Measurements from ENCODE around the gene GXYLT2.
A peak's percentile ranks its signal among the peaks of the same experiment; 100 is the strongest.

GXYLT2 gene

DNA sequence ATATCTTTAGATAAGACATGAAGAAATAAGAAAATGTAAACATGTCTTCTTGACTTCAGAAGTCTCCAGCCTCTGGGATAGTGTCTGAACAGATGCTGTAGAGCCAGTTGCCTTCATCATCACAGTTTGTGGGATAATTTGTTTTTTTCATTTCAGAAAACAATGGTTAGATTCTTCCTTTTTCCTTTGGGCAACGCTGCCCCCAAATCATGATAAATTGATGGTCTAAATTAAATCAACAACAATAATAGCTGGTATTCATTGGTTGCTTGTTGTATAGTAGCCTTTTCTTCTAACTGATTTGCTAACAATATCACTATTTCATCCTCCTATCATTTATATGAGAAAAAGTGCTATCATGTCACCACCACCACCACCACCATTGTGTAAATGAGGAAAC lies 27.0 kb upstream of the GXYLT2 start:
- H3K27ac ChIP-seq (ENCODE audit: low read depth, low read length) = no peak overlapping the region
- no peaks in the 10 kb centered on the region for H3K27me3 ChIP-seq (ENCODE audit: control insufficient read depth, insufficient read depth, low read length)
- no peaks in the 10 kb centered on the region for H3K4me1 ChIP-seq (ENCODE audit: control insufficient read depth, insufficient read depth, low read length)
- no peaks in the 10 kb centered on the region for H3K36me3 ChIP-seq (ENCODE audit: control insufficient read depth, insufficient read depth, low read length)
- no peak overlapping the region for H3K4me3 ChIP-seq (ENCODE audit: low read depth, low read length)
- no peaks in the 10 kb centered on the region for H3K9me3 ChIP-seq (ENCODE audit: control insufficient read depth, insufficient read depth, low read depth, low read length)
- H3K9ac ChIP-seq (ENCODE audit: low read length) = no peak overlapping the region

- Histone ChIP-seq H3K4me3 (ENCODE audit: low read depth, low read length) (no peak overlapping the region), H3K27me3 (ENCODE audit: control insufficient read depth, insufficient read depth, low read length) (no peaks in the 10 kb centered on the region), H3K9ac (ENCODE audit: low read length) (no peak overlapping the region), H3K9me3 (ENCODE audit: control insufficient read depth, insufficient read depth, low read depth, low read length) (no peaks in the 10 kb centered on the region), H3K4me1 (ENCODE audit: control insufficient read depth, insufficient read depth, low read length) (no peaks in the 10 kb centered on the region), H3K27ac (ENCODE audit: low read depth, low read length) (no peak overlapping the region), H3K36me3 (ENCODE audit: control insufficient read depth, insufficient read depth, low read length) (no peaks in the 10 kb centered on the region)
These were observed 25.3 kb upstream of the GXYLT2 start for GRCh38 chr3:72862314-72863090.

DNA sequence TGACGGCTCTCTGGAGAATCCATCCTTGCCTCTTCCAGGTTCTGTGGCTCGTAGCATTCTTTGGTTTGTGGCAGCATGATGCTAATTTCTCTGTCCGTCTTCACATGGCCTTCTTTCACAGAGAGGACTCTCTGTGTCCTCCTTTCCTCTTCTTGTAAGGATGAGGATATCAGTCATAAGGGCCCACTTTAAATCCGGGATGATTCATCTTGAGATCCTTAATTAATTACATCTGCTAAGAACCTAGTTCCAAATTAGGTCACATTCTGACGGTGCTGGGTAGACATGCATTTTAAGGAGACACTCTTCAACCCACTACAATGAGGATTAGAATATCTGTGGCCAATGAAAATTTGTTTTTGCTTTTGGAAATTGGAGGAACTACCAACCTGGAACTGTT lies 15.7 kb upstream of the GXYLT2 start:
- H3K27ac ChIP-seq (ENCODE audit: low read depth, low read length) = no peak overlapping the region
- H3K27me3 ChIP-seq (ENCODE audit: control insufficient read depth, insufficient read depth, low read length) = peaks cover 4% of the 10 kb centered on the region; the same call in 1 of the 2 replicates
- H3K4me1 ChIP-seq (ENCODE audit: control insufficient read depth, insufficient read depth, low read length) = no peaks in the 10 kb centered on the region
- no peaks in the 10 kb centered on the region for H3K9me3 ChIP-seq (ENCODE audit: control insufficient read depth, insufficient read depth, low read depth, low read length)
- no peak overlapping the region for H3K9ac ChIP-seq (ENCODE audit: low read length)
- no peak overlapping the region for H3K4me3 ChIP-seq (ENCODE audit: low read depth, low read length)
- no peaks in the 10 kb centered on the region for H3K36me3 ChIP-seq (ENCODE audit: control insufficient read depth, insufficient read depth, low read length)

DNA sequence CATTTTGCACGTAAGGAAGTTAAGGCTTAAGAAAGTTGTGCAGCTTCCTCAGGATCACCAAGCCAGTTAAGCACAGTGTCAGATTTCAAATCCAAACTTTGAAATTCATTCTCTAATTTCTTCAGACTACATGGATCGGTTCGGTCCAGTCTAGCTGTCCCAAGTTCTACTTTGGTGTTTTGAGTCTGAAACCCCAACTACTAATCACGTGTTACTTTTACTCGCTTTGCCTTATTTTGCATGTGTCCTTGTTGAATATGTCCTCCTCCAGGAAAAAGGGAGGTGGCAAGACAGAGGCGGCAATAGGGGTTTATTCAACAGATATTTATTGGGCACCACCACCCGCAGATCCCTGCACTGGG lies 522 bp upstream of the GXYLT2 start:
- H3K4me3 ChIP-seq (ENCODE audit: low read depth, low read length) = peak overlapping the region; percentile 65
- no peaks in the 10 kb centered on the region; the same call in 1 of the 2 replicates for H3K9me3 ChIP-seq (ENCODE audit: control insufficient read depth, insufficient read depth, low read depth, low read length)
- peaks cover 27% of the 10 kb centered on the region for H3K4me1 ChIP-seq (ENCODE audit: control insufficient read depth, insufficient read depth, low read length)
- no peaks in the 10 kb centered on the region for H3K36me3 ChIP-seq (ENCODE audit: control insufficient read depth, insufficient read depth, low read length)
- peak overlapping the region; percentile 5 for H3K9ac ChIP-seq (ENCODE audit: low read length)
- H3K27ac ChIP-seq (ENCODE audit: low read depth, low read length) = no peak overlapping the region
- peaks cover 35% of the 10 kb centered on the region; the same call in 1 of the 2 replicates for H3K27me3 ChIP-seq (ENCODE audit: control insufficient read depth, insufficient read depth, low read length)

DNA sequence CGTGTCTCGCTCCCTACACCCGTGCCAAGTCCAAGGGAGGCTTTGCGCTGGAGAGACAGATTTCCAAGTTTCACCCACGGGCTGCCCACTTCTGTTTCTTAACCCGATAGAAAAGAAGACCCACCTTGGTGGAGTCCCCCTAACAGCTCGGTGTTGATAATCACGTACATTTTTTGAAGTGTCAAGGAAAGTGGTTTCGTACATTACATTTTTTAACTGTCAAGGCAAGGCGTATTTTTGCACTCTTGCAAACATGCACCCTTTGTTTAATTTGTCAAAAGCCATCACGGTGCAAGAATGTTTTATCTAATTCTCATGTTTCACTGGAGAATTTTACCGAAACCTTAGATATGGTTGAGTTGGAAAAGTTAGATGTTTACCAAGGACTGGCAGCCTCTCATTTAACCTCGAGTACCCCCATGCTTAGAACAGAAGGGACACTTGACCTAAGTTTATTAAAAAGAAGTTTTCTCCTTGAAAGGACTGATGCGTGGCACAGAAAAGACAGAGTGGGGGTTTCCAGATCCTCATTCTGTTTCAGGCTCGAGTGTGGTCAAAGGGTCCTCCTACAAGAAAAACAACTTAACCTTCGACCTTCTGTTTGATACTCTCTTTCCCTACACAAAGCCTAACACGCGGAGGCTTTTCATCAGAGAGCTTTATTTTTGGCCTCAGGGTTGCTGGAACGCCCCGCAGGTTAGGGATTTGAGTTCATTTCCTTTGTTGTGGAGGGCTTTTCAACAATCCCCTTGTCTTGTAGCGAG lies 882 bp downstream of the GXYLT2 start:
- H3K36me3 ChIP-seq (ENCODE audit: control insufficient read depth, insufficient read depth, low read length) = no peaks in the 10 kb centered on the region
- peaks cover 30% of the 10 kb centered on the region for H3K4me1 ChIP-seq (ENCODE audit: control insufficient read depth, insufficient read depth, low read length)
- peaks cover 35% of the 10 kb centered on the region; the same call in 1 of the 2 replicates for H3K27me3 ChIP-seq (ENCODE audit: control insufficient read depth, insufficient read depth, low read length)
- H3K9me3 ChIP-seq (ENCODE audit: control insufficient read depth, insufficient read depth, low read depth, low read length) = no peaks in the 10 kb centered on the region; the same call in 1 of the 2 replicates
- H3K4me3 ChIP-seq (ENCODE audit: low read depth, low read length) = peak overlapping the region; percentile 67
- H3K9ac ChIP-seq (ENCODE audit: low read length) = peak overlapping the region; percentile 48
- no peak overlapping the region for H3K27ac ChIP-seq (ENCODE audit: low read depth, low read length)

DNA sequence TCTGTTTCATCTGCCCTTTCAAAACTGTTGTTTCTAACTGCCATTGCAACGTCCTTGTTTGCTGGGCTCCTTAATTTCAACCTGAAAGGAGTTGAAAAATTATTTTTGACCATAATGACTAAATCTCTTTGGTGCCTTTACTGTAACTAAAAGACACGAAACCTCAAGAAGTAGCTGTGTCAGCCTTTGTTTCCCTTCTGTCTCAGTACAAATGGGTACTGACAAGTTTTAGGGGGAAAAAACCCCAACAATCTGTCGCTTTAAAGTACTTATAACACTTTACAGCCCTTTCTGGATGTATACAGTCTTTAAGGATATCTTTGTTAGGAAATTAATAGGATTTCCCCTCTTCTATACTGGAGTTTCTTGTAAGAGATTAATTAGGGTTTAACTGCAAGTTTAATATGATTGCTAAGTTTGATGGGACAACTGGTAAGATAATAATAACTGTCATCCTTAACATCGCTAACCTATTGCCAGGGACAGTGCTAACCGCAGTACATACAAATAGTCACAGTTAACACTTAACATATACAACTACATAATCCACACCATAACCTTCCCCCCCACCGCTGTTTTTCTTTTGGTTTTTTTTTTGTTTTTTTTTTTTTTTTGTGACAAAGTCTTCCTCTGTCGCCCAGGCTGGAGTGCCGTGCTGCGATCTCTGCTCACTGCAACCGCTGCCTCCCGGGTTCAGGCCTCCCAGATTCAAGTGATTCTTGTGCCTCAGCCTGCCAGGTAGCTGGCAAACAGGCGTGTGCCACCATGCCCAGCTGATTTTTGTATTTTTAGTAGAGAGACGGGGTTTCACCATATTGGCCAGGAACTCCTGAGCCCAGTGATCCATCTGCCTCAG lies 1.7 kb downstream of the GXYLT2 start:
- H3K4me1 ChIP-seq (ENCODE audit: control insufficient read depth, insufficient read depth, low read length) = peaks cover 30% of the 10 kb centered on the region
- peak overlapping the region; percentile 67 for H3K4me3 ChIP-seq (ENCODE audit: low read depth, low read length)
- no peaks in the 10 kb centered on the region for H3K9me3 ChIP-seq (ENCODE audit: control insufficient read depth, insufficient read depth, low read depth, low read length)
- H3K36me3 ChIP-seq (ENCODE audit: control insufficient read depth, insufficient read depth, low read length) = no peaks in the 10 kb centered on the region
- no peak overlapping the region for H3K9ac ChIP-seq (ENCODE audit: low read length)
- no peak overlapping the region for H3K27ac ChIP-seq (ENCODE audit: low read depth, low read length)
- H3K27me3 ChIP-seq (ENCODE audit: control insufficient read depth, insufficient read depth, low read length) = peaks cover 35% of the 10 kb centered on the region; the same call in 1 of the 2 replicates

- H3K4me3 ChIP-seq (ENCODE audit: low read depth, low read length) = no peak overlapping the region
- no peak overlapping the region for H3K9ac ChIP-seq (ENCODE audit: low read length)
- H3K36me3 ChIP-seq (ENCODE audit: control insufficient read depth, insufficient read depth, low read length) = no peaks in the 10 kb centered on the region
- peaks cover 35% of the 10 kb centered on the region; the same call in 1 of the 2 replicates for H3K27me3 ChIP-seq (ENCODE audit: control insufficient read depth, insufficient read depth, low read length)
- peaks cover 30% of the 10 kb centered on the region for H3K4me1 ChIP-seq (ENCODE audit: control insufficient read depth, insufficient read depth, low read length)
- no peaks in the 10 kb centered on the region for H3K9me3 ChIP-seq (ENCODE audit: control insufficient read depth, insufficient read depth, low read depth, low read length)
- H3K27ac ChIP-seq (ENCODE audit: low read depth, low read length) = no peak overlapping the region
These were observed 2.5 kb downstream of the GXYLT2 start for GRCh38 chr3:72890166-72890925.

GRCh38 chr3:72891053-72891855 lies 3.4 kb downstream of the GXYLT2 start:
- H3K36me3 ChIP-seq (ENCODE audit: control insufficient read depth, insufficient read depth, low read length) = no peaks in the 10 kb centered on the region
- peaks cover 35% of the 10 kb centered on the region; the same call in 1 of the 2 replicates for H3K27me3 ChIP-seq (ENCODE audit: control insufficient read depth, insufficient read depth, low read length)
- H3K4me3 ChIP-seq (ENCODE audit: low read depth, low read length) = no peak overlapping the region
- H3K9ac ChIP-seq (ENCODE audit: low read length) = no peak overlapping the region
- no peaks in the 10 kb centered on the region for H3K9me3 ChIP-seq (ENCODE audit: control insufficient read depth, insufficient read depth, low read depth, low read length)
- no peak overlapping the region for H3K27ac ChIP-seq (ENCODE audit: low read depth, low read length)
- peaks cover 30% of the 10 kb centered on the region for H3K4me1 ChIP-seq (ENCODE audit: control insufficient read depth, insufficient read depth, low read length)

- no peak overlapping the region for H3K4me3 ChIP-seq (ENCODE audit: low read depth, low read length)
- H3K4me1 ChIP-seq (ENCODE audit: control insufficient read depth, insufficient read depth, low read length) = peaks cover 28% of the 10 kb centered on the region
- peaks cover 33% of the 10 kb centered on the region; the same call in 1 of the 2 replicates for H3K27me3 ChIP-seq (ENCODE audit: control insufficient read depth, insufficient read depth, low read length)
- no peaks in the 10 kb centered on the region for H3K9me3 ChIP-seq (ENCODE audit: control insufficient read depth, insufficient read depth, low read depth, low read length)
- no peak overlapping the region for H3K9ac ChIP-seq (ENCODE audit: low read length)
- H3K27ac ChIP-seq (ENCODE audit: low read depth, low read length) = no peak overlapping the region
- H3K36me3 ChIP-seq (ENCODE audit: control insufficient read depth, insufficient read depth, low read length) = no peaks in the 10 kb centered on the region
These were observed 4.4 kb downstream of the GXYLT2 start for GRCh38 chr3:72892081-72892775.

Data from HUES6 (cell line).